Adipose tissue (tissue), 3 donors: ENCODE measurements around the gene ERN1. TPM values are rescaled to one million over a fixed set of nuclear protein-coding genes. Genes with fewer than 3 reads are reported as not detected.
"Not testable (repeated sequence)": the region's sequence is repeated elsewhere in the genome, so short reads cannot be mapped to it uniquely, and the experiment has no call there.

Experiments used
- H3K27ac ChIP-seq: one replicate; pipeline ENCODE4 v1.5.1; 2013; ENCODE audit warnings: low read depth, low read length
- WGBS, 3 donors: extraction: QIAGEN DNeasy Blood & Tissue Kit; methylation state at CpG; one replicate each; pipeline ENCODE4 v1.1.7; 2013; 5-methylcytosine and 5-hydroxymethylcytosine counted together
- polyA plus RNA-seq, 3 donors: library from polyadenylated mRNA; stranded (reverse); fragments of 200-250 nt; gene quantifications; one replicate each; pipeline ENCODE4 v1.2.3, GENCODE V29; 2013
- donor health status: healthy with polysubstance abuse.
- donor health status: Bipolar disorder and iron deficiency.
- donor health status: healthy.

Gene ERN1
- polyA plus RNA-seq, result 10 to 100 TPM in 1 of 3 donors, 1 to 10 TPM in 2; 2.0 to 26.5 (median 9.3) TPM

- H3K27ac ChIP-seq, result peak within 1 kb of the TSS; percentile 92
- 1 to 3% (median 1%) methylated on average over 62 to 98 of the region's 98 CpGs for WGBS, 3 donors
These were observed at the start of gene ERN1 for GRCh38 chr17:64129765-64130558. Gene ERN1 (minus strand): TSS chr17:64130144. CDS start chr17:64130029, 115 bp downstream.

- H3K27ac ChIP-seq, result not testable (repeated sequence)
- 40 to 58% (median 45%) methylated on average over 3 to 4 of the region's 4 CpGs for WGBS, 3 donors
These were observed 49.1 kb upstream of the ERN1 start for GRCh38 chr17:64179024-64179423.

DNA sequence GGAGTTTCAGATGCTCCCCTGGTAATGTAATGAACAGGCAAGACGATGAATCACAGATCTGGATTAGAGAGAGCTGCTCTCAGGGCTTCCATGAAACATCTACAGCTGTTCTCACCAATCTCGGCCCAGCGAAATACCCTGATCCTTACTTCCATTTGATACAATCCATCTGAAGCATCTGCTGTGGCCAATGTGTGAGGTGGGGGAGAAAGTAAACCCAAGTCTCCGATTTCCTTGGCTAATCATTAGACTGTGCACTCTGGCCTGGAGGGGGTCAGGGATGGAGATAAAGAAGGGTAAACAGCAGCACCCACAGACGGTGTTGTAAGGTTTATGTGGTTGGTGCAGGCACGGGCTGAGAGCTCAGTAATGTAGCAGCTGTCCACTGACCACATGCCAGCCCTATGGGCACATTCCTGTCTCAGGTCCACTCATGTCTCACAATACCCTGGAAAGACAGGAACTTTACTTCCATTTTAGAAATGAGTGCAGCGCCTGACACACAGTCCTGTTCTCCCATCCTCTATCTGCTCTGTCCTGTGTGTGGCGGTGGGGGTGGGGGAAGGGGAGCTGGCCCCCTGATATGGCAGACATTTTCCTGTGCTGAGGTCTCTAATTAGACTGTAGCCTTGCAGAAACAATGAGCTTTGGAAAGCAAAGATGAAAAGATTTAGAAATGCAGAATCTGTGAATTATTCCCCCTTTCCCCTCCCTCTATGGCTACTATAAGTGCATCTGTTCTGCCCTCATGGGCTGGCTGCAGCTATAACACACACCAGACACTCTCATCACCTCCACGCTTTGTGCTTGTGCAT is 48.3 kb upstream of the ERN1 start:
- 57 to 74% (median 73%) methylated on average over 9 of the region's 9 CpGs for WGBS, 3 donors
- H3K27ac ChIP-seq, result no peak overlapping the region

- 85 to 95% (median 91%) methylated on average over 7 of the region's 7 CpGs for WGBS, 3 donors
- H3K27ac ChIP-seq, result no peak overlapping the region
These were observed 47.5 kb upstream of the ERN1 start for GRCh38 chr17:64177311-64178010.

DNA sequence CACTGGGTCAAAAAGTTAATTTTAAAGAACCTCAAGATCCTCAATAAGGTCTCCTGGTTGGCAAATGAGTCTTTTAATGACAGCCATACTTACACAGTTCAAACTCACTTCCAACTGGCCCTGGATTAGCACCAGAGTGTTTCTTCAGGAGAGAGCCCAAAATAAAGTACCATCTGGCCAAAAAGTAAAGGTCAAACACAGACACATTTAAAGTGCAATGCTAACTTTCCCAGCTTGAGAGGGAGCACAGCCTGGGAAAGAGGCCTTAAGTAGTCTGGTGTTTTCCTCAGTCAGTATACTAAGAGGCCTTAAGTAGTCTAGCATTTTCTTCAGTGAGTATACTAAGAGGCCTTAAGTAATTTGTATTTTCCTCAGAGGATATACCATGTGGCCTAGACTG is 46.6 kb upstream of the ERN1 start:
- H3K27ac ChIP-seq, result no peak overlapping the region

- WGBS, 3 donors, result 59 to 89% (median 66%) methylated on average over 7 of the region's 7 CpGs
- no peak overlapping the region for H3K27ac ChIP-seq
These were observed 44.9 kb upstream of the ERN1 start for GRCh38 chr17:64174686-64175456.

GRCh38 chr17:64173646-64174045 is 43.7 kb upstream of the ERN1 start:
- no peak overlapping the region for H3K27ac ChIP-seq
- 64 to 91% (median 77%) methylated on average over 3 of the region's 3 CpGs for WGBS, 3 donors

GRCh38 chr17:64172510-64172909 is 42.6 kb upstream of the ERN1 start:
- no peak overlapping the region for H3K27ac ChIP-seq
- WGBS, 3 donors, result 46 to 59% (median 56%) methylated on average over 3 of the region's 3 CpGs

DNA sequence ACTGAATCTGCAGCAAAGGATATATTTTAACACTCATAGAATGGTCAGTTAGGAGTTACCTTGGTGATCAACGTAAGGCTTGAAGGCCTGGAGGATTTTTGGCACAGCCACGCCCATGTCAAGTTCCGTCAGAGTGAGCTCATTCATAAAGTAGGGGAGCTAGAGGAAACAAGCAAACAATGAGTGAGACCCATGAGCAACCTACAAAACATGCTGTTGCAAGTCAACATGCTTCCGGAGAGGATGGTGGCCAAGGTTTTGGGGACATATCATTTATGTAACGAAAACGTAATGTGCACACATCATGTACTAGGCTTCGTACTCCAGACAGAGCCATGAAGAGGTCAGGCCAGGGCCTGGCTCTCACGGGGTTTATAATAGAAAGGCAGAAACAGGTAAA is 41.1 kb upstream of the ERN1 start:
- WGBS, 3 donors, result 81 to 94% (median 85%) methylated on average over 8 of the region's 8 CpGs
- H3K27ac ChIP-seq, result no peak overlapping the region

DNA sequence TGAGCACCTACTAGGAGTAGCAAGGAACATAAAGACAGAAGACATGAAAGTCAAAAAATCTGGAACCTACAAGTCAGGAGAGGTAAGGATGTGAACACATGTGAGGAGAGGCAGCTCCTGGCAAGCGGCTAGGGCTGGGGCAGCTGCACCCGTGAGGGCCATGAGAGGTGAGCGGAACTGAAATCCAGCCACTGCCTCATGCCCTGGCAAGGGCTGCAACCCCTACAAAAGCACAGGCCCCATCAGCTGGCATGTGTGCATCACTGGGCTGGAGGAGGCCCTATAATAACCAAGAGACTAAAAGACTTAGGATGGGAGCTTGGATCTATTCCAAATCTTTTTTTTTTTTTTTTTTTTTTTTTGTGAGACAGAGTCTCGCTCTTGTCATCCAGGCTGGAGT is 40.3 kb upstream of the ERN1 start:
- H3K27ac ChIP-seq, result no peak overlapping the region
- WGBS, 3 donors, result 93 to 96% (median 96%) methylated on average over 3 to 4 of the region's 4 CpGs

- WGBS, 3 donors, result 90 to 95% (median 90%) methylated on average over 3 of the region's 3 CpGs
- H3K27ac ChIP-seq, result not testable (repeated sequence)
These were observed 37.7 kb upstream of the ERN1 start for GRCh38 chr17:64167666-64168065.

GRCh38 chr17:64166876-64167275 is 36.9 kb upstream of the ERN1 start:
- no peak overlapping the region for H3K27ac ChIP-seq
- WGBS, 3 donors, result 91 to 100% (median 94%) methylated on average over 3 of the region's 3 CpGs

- no peak overlapping the region for H3K27ac ChIP-seq
- 66 to 95% (median 93%) methylated on average over 4 of the region's 4 CpGs for WGBS, 3 donors
These were observed 35.4 kb upstream of the ERN1 start for GRCh38 chr17:64165347-64165746.

DNA sequence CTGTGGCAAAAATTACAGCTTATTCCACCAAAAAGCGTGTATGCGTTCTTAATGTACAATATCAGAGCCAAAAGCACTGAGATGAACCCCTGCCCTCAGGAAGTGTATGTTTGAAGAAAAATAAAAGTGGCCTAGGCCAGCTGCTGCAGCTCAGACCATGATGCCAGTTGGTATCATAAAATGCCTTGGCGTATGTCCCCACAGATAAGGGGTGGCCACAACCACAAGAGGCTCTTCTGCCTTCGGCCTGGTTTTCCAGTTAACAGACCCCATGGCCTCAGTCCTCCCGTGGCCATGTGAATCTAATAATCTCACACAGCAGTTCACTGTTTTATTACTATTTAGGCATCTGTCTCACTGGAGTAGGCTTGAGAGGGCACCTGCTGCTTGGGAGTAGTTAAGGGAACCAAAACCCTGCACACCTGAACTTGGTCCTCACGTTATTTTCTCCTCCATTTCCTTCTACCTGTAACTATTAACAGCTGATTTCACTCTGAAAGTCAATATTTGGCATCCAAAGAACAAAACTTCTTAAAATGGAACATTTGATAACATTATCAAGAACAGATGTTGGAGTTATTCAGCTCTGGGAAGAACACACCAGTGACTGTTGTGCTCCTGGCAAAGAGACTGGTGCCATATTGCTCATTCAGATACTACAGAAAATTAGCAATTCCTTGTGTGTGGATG is 34.8 kb upstream of the ERN1 start:
- H3K27ac ChIP-seq, result no peak overlapping the region
- WGBS, 3 donors, result 50 to 94% (median 92%) methylated on average over 6 of the region's 6 CpGs

DNA sequence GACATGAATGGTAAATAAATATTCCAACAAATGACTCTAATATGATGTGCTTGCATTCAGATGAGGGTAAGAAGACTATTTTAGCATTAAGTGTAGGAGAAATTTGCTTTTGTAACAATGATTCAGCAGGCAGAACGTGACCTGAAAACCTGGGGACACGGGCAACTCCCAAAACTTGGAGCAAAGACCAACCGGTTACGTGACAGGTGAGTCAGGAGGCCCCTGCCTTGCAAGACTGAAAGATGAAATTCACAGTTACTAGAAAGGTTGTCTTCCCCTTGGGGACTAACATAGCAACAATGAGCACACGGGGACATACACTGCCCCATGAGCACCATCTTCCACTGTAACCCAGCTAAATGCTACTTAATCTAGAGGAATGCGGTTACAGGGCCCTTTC is 33.5 kb upstream of the ERN1 start:
- WGBS, 3 donors, result 79 to 83% (median 80%) methylated on average over 6 of the region's 6 CpGs
- H3K27ac ChIP-seq, result no peak overlapping the region

DNA sequence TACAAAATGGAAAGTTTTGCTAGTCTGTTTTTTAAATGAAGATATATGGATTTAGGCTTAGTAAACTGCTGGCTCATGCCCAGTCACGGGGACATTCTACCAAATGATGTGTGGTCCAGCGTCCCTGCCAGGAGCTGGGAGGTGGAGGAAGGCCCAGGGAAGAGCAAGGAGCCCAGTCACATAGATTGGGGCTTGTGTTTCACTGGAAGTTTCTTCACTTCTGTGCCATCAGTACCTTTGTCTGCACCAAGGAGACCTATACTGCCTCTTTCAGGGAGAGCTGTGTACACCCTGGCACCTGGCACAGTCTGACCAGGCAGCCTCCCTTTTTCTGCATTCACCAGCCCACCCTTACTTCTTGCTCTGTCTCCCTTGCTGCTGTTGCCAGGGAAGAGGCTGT is 32.6 kb upstream of the ERN1 start:
- H3K27ac ChIP-seq, result no peak overlapping the region
- WGBS, 3 donors, result 82 to 93% (median 86%) methylated on average over 2 of the region's 2 CpGs

DNA sequence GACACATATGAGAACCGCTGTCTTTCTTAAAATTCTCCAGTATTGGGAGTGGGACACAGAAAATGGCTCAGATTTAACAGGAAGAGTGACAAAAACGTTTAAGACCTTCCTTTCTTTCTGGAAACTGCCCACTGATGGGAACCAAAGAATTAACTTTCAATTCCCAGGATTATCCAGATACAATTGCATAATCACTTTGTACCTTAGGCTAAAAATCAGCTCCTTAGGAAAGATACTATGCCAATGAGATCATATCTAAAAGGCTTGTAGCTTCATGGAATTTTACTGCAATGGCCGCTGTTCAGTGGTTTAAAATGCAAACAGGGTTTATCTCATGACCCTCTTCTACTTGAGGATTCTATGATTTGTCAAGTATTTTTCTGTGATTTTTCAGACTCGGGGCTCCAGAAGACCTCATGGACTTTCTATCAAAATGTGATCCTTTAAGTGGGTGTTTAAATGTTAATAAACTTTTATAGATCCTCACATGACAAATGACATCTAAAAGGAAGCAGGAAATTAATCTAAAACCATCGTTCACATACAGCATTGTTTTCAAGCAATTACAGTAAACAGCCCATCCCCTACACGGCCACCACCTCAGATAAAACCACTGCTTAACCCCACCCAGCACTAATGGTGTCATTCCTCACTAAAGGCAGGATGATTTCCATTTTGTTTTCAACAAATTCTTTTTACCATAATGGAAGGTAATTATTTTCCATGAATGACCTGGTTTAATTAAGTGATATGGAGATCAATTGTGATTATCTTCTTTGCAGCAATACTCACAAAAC is 31.6 kb upstream of the ERN1 start:
- 70 to 77% (median 76%) methylated on average over 6 of the region's 6 CpGs for WGBS, 3 donors
- no peak overlapping the region for H3K27ac ChIP-seq
